ENCODE data around the gene SUSD3. TPM values are rescaled to one million over a fixed set of nuclear protein-coding genes. Genes with fewer than 3 reads are reported as not detected.
A peak's percentile ranks its signal among the peaks of the same experiment; 100 is the strongest.

Gene SUSD3
- total RNA-seq, 4 donors from 2014 or later: 5.5 to 21.5 (median 7.9) TPM

- Histone ChIP-seq H3K36me3 (no peaks in the 10 kb centered on the region), H3K4me1 (peaks cover 0 to 16% (median 13%) of the 10 kb centered on the region in 4 donors), H3K4me3 (no peak overlapping the region), H3K9me3 (no peaks in the 10 kb centered on the region), H3K27ac (no peak overlapping the region), H3K27me3 (no peaks in the 10 kb centered on the region)
- DNase-seq: no peak
- no peak for TF ChIP-seq POLR2A (IDR thresholded peaks at IDR 0.05)
- TF ChIP-seq CTCF (IDR thresholded peaks at IDR 0.05): no peak
These were observed 3.5 kb upstream of the SUSD3 start for GRCh38 chr9:93054758-93055704.

- H3K36me3 ChIP-seq: no peaks in the 10 kb centered on the region
- no peaks in the 10 kb centered on the region for H3K9me3 ChIP-seq
- no peak for DNase-seq
- H3K4me1 ChIP-seq: peaks cover 0 to 35% (median 33%) of the 10 kb centered on the region in 4 donors
- H3K4me3 ChIP-seq: no peak overlapping the region
- TF ChIP-seq CTCF (IDR thresholded peaks at IDR 0.05) (no peak), POLR2A (IDR thresholded peaks at IDR 0.05) (no peak)
- no peaks in the 10 kb centered on the region for H3K27me3 ChIP-seq
- peak overlapping the region in 2 of 4 donors; percentile 95 to 97 for H3K27ac ChIP-seq
These were observed 1.3 kb upstream of the SUSD3 start for GRCh38 chr9:93057042-93057702.

- DNase-seq: peak in 1 of 3 donors; percentile 47
- Histone ChIP-seq H3K4me3 (peak overlapping the region in 2 of 4 donors; percentile 67 to 71), H3K27me3 (no peaks in the 10 kb centered on the region), H3K36me3 (no peaks in the 10 kb centered on the region), H3K4me1 (peaks cover 0 to 42% (median 38%) of the 10 kb centered on the region in 4 donors), H3K9me3 (no peaks in the 10 kb centered on the region), H3K27ac (peak overlapping the region; percentile 80 to 97 (median 88))
- no peak for TF ChIP-seq POLR2A (IDR thresholded peaks at IDR 0.05)
- TF ChIP-seq CTCF (IDR thresholded peaks at IDR 0.05): no peak
These were observed 672 bp upstream of the SUSD3 start for GRCh38 chr9:93057703-93058354.

- H3K36me3 ChIP-seq: no peaks in the 10 kb centered on the region
- DNase-seq: peak in 2 of 3 donors; percentile 59 to 71
- no peak for TF ChIP-seq POLR2A (IDR thresholded peaks at IDR 0.05)
- TF ChIP-seq CTCF (IDR thresholded peaks at IDR 0.05): no peak
- no peaks in the 10 kb centered on the region for H3K9me3 ChIP-seq
- peaks cover 0 to 54% (median 48%) of the 10 kb centered on the region in 4 donors for H3K4me1 ChIP-seq
- peak overlapping the region; percentile 62 to 71 (median 64) for H3K4me3 ChIP-seq
- peak overlapping the region; percentile 80 to 97 (median 88) for H3K27ac ChIP-seq
- no peaks in the 10 kb centered on the region for H3K27me3 ChIP-seq
These were observed 662 bp downstream of the SUSD3 start for GRCh38 chr9:93059011-93059714.

Data from Peyer's patch (tissue), 4 donors.